GM19239 (cell line): ENCODE results near the gene ALDH6A1.
A peak's percentile ranks its signal among the peaks of the same experiment; 100 is the strongest.

Source experiments
- DNase-seq: peaks from one replicate; pipeline ENCODE4 v3.0.0; 2011; ENCODE audit warnings: low spot score; ENCODE audit not compliant: insufficient read length
- FAIRE-seq: peaks from 2 replicates; lab custom pipeline; 2011; peaks lifted over from hg19 to GRCh38; lab: Jason Lieb, UNC

Gene ALDH6A1

DNA sequence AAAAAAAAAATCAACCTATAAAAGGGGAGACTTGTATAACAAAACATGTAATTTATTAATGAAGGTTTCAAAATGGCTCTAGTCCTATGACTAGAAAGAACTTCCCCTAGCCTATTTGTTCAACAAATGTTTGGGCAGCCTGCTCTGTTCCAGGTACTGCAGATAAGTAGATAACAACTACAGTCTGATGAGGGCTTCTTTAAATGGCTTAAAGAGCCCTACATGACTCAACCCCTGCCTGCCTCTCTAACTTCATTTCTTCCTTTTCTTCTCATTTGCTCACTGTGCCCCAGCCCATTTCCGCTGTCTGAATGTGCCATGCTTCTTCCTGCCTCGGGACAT, 21.5 kb downstream of the ALDH6A1 start:
- FAIRE-seq, result no peak
- no peak for DNase-seq

DNA sequence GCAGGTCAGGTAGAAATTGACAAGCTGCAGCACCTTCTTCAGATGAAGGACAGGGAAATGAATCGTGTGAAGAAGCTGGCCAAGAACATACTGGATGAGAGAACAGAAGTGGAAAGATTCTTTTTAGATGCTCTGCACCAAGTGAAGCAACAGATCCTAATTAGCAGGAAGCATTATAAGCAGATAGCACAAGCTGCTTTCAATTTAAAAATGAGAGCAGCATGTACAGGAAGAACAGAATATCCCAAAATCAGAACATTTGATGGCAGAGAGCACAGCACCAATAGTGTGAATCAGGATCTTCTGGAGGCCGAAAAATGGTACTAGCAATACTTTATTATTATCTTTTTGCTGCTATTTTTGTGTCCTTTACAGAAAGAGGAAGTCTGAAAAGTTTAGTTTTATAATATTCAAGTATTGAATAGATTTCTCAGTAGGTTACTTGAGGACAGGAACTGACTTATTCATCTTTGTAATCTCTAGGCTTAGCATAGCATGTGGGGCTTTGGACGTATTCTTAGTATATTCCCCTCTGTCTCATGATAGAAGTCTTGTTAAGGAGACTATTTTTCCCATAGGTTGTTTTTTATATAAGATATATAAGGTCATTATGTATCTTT, 34.3 kb downstream of the ALDH6A1 start:
- DNase-seq (no peak), FAIRE-seq (no peak)

DNA sequence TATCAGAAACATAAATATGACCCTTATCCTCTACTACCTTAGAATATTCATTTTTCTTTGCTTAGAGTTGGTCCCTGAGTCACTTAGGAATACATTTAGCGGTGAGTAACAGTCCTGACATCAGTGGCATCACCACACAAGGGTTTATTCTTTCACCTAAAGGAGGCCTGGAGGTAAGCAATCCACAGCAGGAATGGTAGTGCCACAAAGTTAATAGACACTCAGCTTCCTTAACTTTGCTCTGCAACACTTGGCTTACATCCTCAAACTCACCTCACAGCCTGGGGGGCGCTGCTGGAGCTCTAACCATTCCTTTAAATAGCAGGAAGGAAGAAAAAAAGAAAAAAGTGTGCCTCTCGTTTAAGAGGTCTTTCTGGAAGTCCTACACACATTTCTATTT, 36.0 kb downstream of the ALDH6A1 start:
- no peak for DNase-seq
- FAIRE-seq, result no peak

DNA sequence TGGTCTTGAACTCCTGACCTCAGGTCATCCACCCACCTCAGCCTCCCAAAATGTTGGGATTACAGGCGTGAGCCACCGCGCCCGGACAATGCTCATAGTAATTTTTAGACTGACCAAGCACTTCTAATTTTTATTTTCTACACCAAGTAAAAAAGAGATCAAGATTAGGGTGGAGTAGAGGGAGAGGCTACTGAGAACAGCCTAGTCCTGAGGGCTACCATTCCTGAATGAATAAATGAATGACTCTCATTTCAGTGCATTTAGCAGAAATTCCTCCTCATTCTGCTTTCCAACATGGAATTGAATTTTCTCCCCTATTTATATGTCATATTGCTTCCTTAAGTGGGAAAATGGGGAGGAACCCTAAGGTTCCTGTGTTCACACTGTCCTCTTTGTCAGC, 38.7 kb downstream of the ALDH6A1 start:
- FAIRE-seq, result no peak
- DNase-seq, result no peak

DNA sequence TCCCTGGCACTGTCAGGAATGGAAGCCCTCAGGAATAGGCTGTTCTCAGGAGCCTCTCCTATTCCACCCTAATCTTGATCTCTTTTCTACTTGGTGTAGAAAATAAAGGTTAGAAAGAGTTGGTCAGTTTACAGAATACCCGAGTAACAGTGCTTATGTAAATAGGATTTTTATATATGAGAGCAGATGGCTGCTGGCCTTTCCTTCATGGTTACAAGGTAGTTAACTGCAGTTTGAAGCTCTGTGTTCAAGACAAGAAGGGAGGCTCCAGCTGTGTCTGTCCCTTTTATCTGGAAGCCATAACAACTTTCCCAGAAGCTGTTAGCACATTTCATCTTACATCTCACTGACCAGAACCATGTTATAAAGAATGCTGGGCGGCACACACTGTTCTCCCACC, 42.0 kb downstream of the ALDH6A1 start:
- FAIRE-seq (no peak), DNase-seq (no peak)

DNA sequence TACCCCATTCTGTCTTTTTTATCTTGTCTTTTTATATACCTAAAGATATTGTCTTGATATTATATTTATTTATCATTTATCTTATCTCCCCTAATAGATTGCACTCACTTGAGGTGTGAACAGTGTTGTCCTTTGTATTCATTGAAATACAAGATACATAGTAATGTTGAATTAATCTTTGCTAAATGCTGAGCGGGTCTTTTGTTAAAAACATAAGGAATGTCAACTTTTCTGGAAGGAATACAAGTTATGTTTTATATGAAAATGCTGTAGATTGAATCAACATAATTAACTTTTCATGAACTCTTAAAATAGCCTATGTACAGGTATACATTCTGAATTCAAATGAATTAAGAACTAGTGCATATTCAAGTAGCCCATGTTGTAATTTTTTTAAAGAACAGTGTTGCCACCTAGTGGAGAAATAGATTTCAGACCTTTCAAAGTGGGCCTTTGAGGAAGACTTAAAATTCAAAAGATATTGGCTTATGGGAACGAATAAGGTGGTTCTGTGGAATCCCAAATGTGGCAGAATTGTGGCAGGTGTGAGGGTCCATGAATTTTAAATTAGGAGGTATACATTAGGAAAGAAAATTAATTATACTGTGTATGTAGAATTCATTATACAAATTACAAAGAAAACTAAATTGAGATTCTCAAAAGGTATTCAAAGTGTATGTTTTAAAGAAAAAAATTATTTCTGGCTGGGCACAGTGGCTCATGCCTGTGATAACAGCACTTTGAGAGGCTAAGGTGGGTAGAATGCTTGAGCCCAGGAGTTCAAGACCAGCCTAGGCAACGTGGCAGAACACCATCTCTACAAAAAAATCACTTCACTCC, 46.0 kb downstream of the ALDH6A1 start:
- FAIRE-seq (peak; percentile 89), DNase-seq (no peak)

DNA sequence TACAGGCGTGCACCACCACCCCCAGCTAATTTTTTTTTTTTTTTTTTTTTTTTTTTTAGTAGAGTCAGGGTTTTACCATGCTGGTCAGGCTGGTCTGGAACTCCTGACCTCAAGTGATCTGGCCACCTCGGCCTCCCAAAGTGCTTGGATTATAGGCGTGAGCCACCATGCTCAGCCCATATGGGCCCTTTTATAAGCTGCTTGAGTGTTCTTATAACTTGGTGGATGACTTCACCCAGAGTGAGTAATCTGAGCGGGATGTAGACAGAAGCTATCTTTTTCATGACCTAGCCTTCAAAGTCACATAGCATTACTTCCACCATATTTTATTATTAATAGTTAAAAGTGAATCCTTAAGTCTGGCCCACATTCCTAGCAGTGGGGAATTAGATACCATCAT, 48.7 kb downstream of the ALDH6A1 start:
- no peak for DNase-seq
- no peak for FAIRE-seq

DNA sequence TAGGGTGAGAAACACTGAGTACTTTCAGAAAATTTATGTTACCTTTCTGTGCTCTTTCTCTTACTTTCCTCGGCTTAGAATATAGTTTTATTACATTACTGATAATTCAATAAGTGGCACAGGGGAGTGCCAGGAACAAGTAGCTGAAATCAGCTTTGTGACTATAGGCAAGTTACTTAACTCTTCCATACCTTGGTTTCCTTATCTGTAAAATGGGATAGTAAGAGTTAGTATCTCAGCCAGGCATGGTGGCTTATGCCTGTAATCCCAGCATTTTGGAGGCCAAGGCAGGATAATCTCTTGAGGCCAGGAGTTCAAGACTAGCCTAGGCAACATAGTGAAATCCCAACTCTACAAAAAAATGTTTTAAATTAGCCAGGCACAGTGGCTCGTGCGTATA, 49.7 kb downstream of the ALDH6A1 start:
- no peak for FAIRE-seq
- no peak for DNase-seq

DNA sequence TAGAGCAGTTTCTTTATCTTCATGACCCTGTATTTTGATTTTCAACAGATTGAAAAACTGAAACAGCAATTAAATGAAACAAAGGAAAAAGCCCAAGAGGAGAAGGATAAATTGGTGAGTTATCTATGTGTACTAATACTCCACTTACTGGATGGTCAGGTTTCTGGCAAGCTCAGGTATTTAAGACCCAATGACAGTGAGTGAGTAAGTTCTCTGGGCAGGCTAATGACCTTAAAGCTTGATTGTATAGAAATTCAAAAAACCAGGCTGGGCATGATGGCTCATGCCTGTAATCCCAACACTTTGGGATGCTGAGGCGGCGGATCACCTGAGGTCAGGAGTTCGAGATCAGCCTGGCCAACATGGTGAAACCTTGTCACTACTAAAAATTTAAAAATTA, 55.1 kb downstream of the ALDH6A1 start:
- DNase-seq (no peak), FAIRE-seq (no peak)

DNA sequence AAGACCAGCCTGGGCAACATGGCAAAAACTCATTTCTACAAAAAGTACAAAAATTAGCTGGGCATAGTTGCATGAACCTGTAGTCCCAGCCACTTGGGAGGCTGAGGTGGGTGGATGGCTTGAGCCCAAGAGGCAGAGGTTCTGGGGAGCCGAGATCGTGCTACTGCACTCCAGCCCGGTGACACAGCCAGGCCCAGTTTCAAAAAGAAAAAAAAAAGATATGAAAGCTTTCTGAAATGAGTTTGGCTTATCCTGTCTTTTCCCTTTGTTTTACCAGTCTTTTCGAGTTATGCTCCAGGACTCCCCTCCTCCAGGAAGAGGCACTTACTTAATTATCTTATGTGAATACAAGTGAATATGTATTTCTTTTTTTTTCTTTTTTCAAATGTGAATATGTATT, 61.9 kb downstream of the ALDH6A1 start:
- FAIRE-seq (no peak), DNase-seq (no peak)

DNA sequence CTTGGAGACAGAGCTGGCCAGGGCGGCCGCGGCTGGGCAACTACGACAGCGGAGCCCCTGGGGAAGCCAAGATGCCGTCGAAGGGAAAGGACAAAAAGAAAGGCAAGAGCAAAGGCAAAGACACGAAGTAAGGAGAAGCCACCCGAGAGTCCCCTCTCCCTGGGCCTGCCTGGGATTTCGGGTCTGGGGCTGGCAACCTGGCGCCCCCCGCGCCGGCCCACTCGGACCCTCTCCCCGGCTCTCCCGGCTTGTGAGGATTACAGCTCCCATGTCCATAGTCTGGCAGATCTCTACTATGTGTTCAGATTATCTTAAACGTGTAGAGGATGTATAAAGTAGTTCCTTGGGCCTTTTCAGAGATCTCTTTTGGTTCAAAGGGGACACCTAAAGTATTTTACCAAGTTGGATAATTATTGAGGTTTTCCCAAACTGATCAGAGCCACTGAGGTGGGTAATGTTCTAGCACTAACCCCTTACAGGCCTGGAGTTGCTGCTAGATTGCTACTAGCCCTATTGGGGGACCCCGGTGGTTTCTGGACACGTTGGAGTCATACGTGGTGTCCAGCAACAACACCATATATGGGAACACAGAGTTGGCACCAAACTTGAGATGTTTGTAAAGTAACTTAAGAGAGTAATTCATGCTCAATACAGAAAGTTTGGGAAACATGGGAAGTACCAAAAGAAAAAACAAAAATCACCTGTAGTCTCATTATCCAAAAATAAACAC, 64.7 kb downstream of the ALDH6A1 start:
- DNase-seq, result no peak
- no peak for FAIRE-seq

DNA sequence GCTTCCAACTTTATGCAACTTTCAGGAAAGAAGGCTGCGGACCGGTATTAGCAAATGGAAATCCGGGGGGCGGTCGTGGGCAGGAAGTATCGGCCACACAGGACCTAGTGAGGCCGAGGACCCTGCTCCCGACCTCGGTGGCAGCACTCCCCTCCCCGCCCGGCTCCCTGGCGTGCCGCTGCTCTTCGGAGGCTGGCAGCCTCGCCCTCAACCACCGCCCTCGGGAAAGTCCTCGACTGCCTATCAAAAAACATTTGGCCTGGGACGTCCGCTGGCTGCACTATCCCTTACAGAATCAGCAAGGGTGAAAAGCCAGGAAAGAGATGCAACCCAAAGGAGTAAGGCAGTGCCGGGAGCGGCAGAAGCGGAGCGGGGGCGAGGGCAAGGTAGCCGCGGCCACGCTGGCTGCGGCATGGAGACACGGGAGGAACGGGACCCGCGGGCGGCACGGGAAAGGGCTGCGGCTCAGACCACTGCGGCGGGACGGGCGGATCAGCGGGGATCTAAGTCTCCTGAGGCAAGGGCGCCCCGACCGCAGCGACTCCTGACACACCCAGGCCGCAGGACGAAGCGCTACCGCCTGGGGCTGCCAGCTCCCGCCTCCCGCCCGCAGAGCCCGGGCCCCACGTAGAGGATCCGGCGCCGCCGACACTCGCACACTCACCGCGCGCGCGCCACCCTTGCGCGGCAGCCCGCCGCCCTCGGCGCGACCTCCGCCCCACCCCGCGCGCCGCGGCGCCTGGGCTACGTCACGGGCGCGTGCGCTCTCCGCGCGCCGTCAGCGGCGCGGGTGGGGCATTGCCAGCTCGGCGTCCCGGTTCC, 65.5 kb downstream of the ALDH6A1 start, which contains the start of the genes BBOF1 and ENTPD5:
TSS of gene BBOF1 (plus strand) at position 764 of the 822 bp plus-strand sequence. CDS start 130 bp downstream, outside the sequence.
TSS of gene ENTPD5 (minus strand) at position 703 of the 822 bp plus-strand sequence. CDS start 31,186 bp downstream, outside the sequence.
- peak; percentile 84 for FAIRE-seq
- DNase-seq, result peak; percentile 92

DNA sequence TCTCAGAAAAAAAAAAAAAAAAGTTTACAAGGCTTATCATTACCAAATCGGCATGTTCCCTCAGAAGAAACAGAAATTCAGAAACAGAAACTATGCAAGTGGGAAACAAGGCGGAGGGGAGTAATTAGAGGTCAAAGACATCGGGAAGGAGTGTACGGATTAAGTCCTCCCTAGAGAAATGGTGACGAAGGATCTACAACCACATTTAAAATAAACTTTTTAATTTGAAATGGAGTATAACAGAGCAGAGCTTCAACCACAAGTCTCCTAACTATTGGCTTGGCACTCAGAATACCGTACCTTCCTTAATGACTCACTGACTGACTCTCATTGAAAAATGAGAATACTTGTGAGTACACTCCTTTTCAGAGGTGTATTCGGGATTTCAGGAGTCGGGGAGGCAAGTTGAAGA, 66.1 kb downstream of the ALDH6A1 start:
- DNase-seq (no peak), FAIRE-seq (no peak)

DNA sequence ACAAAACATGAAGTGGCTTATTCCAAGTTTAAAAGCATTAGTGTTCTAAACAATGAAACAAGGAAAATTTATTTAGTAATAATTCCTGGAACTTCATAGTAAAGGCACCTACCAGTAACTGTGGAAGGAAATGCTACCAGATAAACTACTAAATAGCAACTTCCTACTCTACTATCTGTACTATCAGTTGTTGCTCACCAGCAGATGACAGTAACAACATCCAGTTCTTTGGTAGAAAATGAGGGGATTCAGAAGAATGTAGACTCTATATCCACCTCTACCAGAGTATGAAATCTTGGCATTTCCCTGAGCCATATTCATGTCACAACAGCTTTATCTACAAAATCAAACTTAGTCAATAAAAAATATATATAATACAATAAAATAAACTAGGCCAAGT, 68.3 kb downstream of the ALDH6A1 start:
- DNase-seq (no peak), FAIRE-seq (no peak)

DNA sequence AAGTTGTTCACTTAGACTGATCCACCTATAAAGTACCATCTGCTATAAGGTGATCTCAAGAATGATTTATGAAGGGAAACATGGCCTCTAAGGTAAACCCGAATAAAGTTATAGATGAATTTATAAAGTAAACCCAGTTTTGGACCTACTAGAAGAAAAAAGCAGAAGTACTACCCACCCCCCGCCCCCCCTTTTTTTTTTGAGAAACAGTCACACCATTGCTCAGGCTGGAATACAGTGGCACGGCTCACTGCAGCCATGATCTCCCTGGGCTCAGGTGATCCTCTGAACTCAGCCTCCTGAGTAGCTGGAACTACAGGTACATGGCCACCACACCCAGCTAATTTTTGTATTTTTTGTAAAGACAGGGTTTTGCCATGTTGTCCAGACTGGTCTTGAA, 69.1 kb downstream of the ALDH6A1 start:
- DNase-seq (no peak), FAIRE-seq (no peak)

DNA sequence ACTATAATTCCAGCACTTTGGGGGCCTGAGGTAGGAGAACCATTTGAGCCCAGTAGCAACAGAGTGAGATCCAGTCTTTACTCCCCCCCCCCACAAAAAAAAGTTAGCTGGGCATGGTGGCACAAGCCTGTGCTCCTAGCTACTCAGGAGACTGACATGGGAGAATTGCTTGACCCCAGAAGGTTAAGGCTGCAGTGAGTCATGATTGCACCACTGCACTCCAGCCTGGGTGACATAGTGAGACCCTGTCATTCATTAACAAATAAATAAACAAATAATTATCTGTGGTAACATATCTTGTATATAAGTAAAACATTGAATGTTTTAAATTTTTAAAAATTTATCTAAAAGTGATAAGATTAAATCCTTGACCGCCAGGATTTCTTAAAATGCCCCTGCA, 70.0 kb downstream of the ALDH6A1 start:
- FAIRE-seq (no peak), DNase-seq (no peak)

DNA sequence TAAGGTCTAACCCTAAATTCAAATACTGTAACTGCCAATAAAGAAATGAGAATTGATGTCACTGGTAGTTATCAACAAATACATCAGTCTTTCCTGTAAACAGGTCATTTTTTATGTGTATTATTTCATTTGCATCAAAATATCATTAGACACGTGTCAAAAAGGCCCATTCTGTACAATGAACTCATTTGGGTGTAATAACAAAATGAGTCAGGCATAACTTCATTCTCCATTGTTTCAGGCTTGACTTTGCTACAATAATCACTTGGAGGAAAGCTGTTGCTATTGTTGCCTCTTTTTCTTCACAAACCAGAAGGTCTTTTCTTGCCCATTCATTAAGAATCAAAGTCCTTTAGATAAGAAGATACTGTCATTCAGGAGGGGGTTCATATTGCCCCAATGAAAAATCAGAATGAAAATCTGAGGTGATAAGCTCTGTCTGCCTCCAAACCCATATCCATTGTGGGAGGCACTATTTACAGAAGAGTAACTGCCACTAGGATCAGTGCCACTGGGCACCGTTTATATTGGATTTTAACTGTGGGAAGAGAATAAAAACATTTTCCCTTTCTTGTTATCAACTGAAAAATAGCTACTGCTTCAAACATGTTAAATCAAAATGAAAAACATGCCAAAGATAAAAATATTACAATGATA, 75.3 kb downstream of the ALDH6A1 start:
- DNase-seq, result no peak

More for the DNA sequence above, 75.3 kb downstream of the ALDH6A1 start:
- FAIRE-seq, result no peak
